SK-N-SH (cell line): Measurements from ENCODE around the gene SIX6.

ENCODE experiments used
- CTCF ChIP-seq: fragments of 200-600 bp; sonication (generic); IDR thresholded peaks from 2 replicates; pipeline ENCODE4 v1.6.1; 2017; ENCODE audit warnings: antibody characterized with exemption, mild to moderate bottlenecking, moderate library complexity
- EZH2phosphoT487 ChIP-seq: fragments of 200-600 bp; sonication (generic); IDR thresholded peaks from 2 replicates; pipeline ENCODE4 v1.6.1; 2017; ENCODE audit warnings: low read depth, mixed run types, mild to moderate bottlenecking, antibody characterized with exemption, moderate library complexity, borderline replicate concordance
- GABPA ChIP-seq: IDR thresholded peaks from 2 replicates; pipeline ENCODE4 v1.4.0; 2012; ENCODE audit warnings: low read depth, mild to moderate bottlenecking
- TCF12 ChIP-seq: IDR thresholded peaks from 2 replicates; pipeline ENCODE4 v1.4.0; 2012
- YY1 ChIP-seq: IDR thresholded peaks from 2 replicates; pipeline ENCODE4 v1.4.0; 2012; ENCODE audit warnings: low read depth, mild to moderate bottlenecking

DNA sequence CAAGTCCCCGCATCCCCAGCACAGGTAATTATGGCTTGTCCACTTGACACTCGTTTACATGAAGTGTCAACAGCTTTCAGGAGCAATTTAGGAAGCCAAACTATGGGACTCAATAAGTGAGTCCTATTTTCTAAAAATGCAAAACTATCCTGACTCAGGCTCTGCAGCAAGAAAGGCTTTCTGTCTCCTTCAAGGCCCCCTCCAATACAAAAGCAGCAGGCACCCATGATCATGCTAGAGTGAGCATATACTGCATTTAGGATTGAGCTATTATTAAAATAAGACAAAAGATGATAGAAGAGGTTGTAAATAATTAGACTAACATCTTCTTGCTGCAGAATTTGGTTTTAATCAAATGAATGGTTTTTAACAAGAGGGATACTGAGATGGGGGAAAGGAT, 3.2 kb downstream of the SIX6 start:
- TF ChIP-seq EZH2phosphoT487 (no peak), GABPA (no peak), CTCF (no peak), YY1 (no peak), TCF12 (no peak)
